Testis (tissue), 2 donors: ENCODE data around the gene GPR153.

Source experiments
- POLR2A ChIP-seq: fragments of 450-650 bp; IDR thresholded peaks from one replicate; pipeline ENCODE4 v1.6.1; 2017; ENCODE audit warnings: antibody characterized with exemption, mild to moderate bottlenecking, moderate library complexity
- TF ChIP-seq, protein P1 (sequence below), 3 experiments: fragments of 450-650 bp in 2 of 3; fragments of 200-600 bp in 1 of 3; sonication (generic) in 1 of 3; IDR thresholded peaks; one replicate each; pipeline ENCODE4 v1.5.1; 2016 to 2019; ENCODE audit warnings: antibody characterized with exemption in 3 of 3, mild to moderate bottlenecking in 2 of 3, moderate library complexity in 1 of 3

DNA sequence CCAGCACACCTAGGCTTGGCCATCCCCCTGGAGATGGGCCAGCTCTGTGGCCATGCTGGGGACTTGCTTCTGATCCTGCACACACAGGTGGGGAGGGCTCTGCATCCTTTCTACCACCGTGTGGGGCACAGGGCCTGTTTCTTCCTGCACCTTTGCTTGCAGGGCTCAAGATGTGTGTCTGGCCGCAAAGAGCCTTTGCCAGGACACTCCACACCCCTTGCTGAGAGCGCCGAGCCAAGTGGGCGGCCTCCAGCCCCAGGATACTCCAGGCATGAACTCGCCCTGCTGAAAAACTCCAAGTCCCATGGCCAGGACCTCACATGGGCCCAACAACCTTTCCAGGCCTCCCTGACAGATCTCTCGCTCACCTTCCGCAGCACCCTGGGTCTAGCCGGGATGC lies 11.6 kb upstream of the GPR153 start:
- TF ChIP-seq, protein P1, sequence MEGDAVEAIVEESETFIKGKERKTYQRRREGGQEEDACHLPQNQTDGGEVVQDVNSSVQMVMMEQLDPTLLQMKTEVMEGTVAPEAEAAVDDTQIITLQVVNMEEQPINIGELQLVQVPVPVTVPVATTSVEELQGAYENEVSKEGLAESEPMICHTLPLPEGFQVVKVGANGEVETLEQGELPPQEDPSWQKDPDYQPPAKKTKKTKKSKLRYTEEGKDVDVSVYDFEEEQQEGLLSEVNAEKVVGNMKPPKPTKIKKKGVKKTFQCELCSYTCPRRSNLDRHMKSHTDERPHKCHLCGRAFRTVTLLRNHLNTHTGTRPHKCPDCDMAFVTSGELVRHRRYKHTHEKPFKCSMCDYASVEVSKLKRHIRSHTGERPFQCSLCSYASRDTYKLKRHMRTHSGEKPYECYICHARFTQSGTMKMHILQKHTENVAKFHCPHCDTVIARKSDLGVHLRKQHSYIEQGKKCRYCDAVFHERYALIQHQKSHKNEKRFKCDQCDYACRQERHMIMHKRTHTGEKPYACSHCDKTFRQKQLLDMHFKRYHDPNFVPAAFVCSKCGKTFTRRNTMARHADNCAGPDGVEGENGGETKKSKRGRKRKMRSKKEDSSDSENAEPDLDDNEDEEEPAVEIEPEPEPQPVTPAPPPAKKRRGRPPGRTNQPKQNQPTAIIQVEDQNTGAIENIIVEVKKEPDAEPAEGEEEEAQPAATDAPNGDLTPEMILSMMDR (IDR thresholded peaks at IDR 0.05), result no peak
- no peak for TF ChIP-seq POLR2A
